ENCODE results near the gene TACC2.

TACC2 gene

GRCh38 chr10:122113161-122113944 lies 124.4 kb downstream of the TACC2 start:
- TF ChIP-seq, protein P1, sequence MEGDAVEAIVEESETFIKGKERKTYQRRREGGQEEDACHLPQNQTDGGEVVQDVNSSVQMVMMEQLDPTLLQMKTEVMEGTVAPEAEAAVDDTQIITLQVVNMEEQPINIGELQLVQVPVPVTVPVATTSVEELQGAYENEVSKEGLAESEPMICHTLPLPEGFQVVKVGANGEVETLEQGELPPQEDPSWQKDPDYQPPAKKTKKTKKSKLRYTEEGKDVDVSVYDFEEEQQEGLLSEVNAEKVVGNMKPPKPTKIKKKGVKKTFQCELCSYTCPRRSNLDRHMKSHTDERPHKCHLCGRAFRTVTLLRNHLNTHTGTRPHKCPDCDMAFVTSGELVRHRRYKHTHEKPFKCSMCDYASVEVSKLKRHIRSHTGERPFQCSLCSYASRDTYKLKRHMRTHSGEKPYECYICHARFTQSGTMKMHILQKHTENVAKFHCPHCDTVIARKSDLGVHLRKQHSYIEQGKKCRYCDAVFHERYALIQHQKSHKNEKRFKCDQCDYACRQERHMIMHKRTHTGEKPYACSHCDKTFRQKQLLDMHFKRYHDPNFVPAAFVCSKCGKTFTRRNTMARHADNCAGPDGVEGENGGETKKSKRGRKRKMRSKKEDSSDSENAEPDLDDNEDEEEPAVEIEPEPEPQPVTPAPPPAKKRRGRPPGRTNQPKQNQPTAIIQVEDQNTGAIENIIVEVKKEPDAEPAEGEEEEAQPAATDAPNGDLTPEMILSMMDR (conservative IDR thresholded peaks at IDR 0.05) = peak; percentile 73
- 0 out of 2 replicates have a peak, but pooled peaks have one; percentile 23 for TF ChIP-seq ZFX (IDR thresholded peaks at IDR 0.05)
- H3K27ac ChIP-seq = peak overlapping the region; percentile 93

DNA sequence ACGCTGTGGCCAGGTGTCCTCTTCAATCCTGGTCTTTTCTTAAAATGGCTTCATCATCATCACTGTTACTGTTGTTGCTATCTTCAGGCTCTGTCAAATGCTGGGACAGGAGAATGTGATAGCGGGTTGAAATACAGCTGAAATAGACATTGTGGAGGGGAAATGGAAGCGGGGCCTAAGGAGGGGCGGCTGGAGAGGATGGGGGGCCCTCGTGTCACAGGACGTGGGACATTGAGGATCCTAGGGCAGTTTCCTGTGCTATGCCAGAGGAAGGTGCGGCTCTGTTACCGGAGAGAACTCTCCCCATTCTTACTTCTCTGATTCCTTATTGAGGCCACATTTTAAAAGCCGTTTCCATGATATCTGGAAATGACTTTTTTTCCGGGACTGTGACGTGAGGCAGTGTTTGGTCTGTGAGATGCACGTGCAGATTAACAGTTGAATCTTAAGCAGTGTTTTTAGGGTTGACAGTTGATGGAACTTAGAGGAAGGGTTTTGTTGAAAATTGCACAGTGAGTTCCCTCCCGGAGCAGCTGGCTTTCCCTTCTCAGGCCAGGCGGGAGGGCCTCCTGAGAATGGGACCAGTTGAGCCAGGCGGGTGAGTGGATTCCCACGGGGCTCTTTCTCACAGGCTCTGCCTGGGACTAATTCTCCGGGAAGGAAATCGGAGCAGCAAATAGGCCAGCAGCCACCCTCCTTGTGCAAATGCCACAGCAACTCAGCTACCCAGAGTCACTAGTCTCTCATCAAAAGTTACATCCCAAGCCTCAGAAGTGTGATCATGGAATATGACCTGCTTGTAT lies 125.2 kb downstream of the TACC2 start:
- TF ChIP-seq, protein P1 (conservative IDR thresholded peaks at IDR 0.05) = no peak
- no peak for TF ChIP-seq ZFX (IDR thresholded peaks at IDR 0.05)
- peak overlapping the region; percentile 93 for H3K27ac ChIP-seq

DNA sequence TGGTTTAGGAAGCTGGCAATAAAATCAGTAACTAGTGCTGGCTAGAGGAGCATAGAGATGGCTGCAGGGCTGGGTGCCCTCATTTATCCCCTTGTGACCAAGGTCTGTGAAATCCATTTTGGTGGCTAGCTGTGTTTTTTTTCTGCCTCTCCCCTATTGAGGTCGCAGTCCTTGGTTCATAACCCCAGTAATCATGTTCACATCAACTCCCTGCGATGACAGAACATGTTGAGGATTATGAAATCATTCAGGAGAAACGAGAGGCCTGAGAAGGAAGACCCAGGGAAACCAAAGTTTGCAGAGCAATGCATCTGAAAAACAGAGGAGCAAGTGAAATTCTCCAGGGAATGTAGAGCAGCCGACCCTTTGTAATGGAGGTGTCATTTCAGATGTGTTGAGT lies 126.9 kb downstream of the TACC2 start:
- no peak overlapping the region for H3K27ac ChIP-seq
- TF ChIP-seq, protein P1 (conservative IDR thresholded peaks at IDR 0.05) = no peak
- TF ChIP-seq ZFX (IDR thresholded peaks at IDR 0.05) = no peak

GRCh38 chr10:122116331-122116730 lies 127.4 kb downstream of the TACC2 start:
- TF ChIP-seq, protein P1 (conservative IDR thresholded peaks at IDR 0.05) = no peak
- no peak for TF ChIP-seq ZFX (IDR thresholded peaks at IDR 0.05)
- H3K27ac ChIP-seq = no peak overlapping the region

GRCh38 chr10:122117475-122117874 lies 128.5 kb downstream of the TACC2 start:
- TF ChIP-seq, protein P1 (conservative IDR thresholded peaks at IDR 0.05) = no peak
- TF ChIP-seq ZFX (IDR thresholded peaks at IDR 0.05) = no peak
- no peak overlapping the region for H3K27ac ChIP-seq

- peak overlapping the region; percentile 75 for H3K27ac ChIP-seq
- no peak for TF ChIP-seq ZFX (IDR thresholded peaks at IDR 0.05)
- TF ChIP-seq, protein P1 (conservative IDR thresholded peaks at IDR 0.05) = no peak
Measured at GRCh38 chr10:122120008-122120744, 131.2 kb downstream of the TACC2 start.
